Ovary (tissue), 1 donor: ENCODE measurements around the gene HDDC3.

ENCODE experiments used
- EP300 ChIP-seq: sonication (generic); formaldehyde crosslinking; IDR thresholded peaks from one replicate; pipeline ENCODE4 v1.6.1; 2017; ENCODE audit warnings: antibody characterized with exemption
- POLR2A ChIP-seq: fragments of 450-650 bp; IDR thresholded peaks from one replicate; pipeline ENCODE4 v1.6.1; 2017; ENCODE audit warnings: antibody characterized with exemption, mild to moderate bottlenecking, moderate library complexity

- TF ChIP-seq POLR2A (no peak), EP300 (no peak)
Observed at GRCh38 chr15:90949979-90950675, 17.8 kb upstream of the HDDC3 start.
